Measurements from ENCODE around the gene HCN4. TPM values are rescaled to one million over a fixed set of nuclear protein-coding genes. Genes with fewer than 3 reads are reported as not detected.

HCN4 gene
- total and polyA plus RNA-seq, 10 donors, result not detected

DNA sequence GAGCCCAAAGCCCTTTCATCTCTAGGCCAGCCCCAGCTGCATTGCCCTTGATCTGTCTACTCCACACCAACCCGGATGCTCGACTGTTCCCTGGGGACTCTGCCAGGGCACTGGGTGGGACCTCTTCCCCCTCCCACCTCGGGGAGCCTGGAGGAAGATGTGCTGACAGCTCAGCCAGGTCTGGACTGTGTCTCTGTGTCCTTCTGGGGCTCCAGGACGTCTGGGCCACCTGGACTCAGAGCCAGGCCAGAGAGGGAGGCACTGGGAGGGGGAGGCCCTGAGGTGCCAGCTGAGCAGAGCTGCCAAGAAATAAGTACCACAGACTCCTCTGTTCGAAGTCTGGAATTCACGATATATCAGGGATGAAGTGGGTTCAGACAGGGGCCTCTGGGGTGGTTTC lies 5.8 kb upstream of the HCN4 start:
- intact Hi-C loops (cut with DNase I; ENCODE audit: low total_unique reads), result no loop called here
- no peak for TF ChIP-seq POLR2AphosphoS5 (IDR thresholded peaks at IDR 0.05)
- TF ChIP-seq, protein P1, sequence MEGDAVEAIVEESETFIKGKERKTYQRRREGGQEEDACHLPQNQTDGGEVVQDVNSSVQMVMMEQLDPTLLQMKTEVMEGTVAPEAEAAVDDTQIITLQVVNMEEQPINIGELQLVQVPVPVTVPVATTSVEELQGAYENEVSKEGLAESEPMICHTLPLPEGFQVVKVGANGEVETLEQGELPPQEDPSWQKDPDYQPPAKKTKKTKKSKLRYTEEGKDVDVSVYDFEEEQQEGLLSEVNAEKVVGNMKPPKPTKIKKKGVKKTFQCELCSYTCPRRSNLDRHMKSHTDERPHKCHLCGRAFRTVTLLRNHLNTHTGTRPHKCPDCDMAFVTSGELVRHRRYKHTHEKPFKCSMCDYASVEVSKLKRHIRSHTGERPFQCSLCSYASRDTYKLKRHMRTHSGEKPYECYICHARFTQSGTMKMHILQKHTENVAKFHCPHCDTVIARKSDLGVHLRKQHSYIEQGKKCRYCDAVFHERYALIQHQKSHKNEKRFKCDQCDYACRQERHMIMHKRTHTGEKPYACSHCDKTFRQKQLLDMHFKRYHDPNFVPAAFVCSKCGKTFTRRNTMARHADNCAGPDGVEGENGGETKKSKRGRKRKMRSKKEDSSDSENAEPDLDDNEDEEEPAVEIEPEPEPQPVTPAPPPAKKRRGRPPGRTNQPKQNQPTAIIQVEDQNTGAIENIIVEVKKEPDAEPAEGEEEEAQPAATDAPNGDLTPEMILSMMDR (IDR thresholded peaks at IDR 0.05 in 8 of 11, conservative IDR thresholded peaks at IDR 0.05 in 3 of 11), result no peak
- TF ChIP-seq POLR2A (IDR thresholded peaks at IDR 0.05), result no peak
- H3K27me3 ChIP-seq (replicated peaks in 1 of 7), result peaks cover 0 to 45% (median 20%) of the 10 kb centered on the region in 7 donors
- H3K4me3 ChIP-seq, result no peak overlapping the region
- H3K4me1 ChIP-seq, result no peaks in the 10 kb centered on the region
- 39 to 54% (median 45%) methylated on average over 6 of the region's 6 CpGs for WGBS, 5 donors
- H3K9me3 ChIP-seq, result no peaks in the 10 kb centered on the region
- H3K36me3 ChIP-seq, result no peaks in the 10 kb centered on the region
- DNase-seq, result no peak
- H3K27ac ChIP-seq, result no peak overlapping the region

DNA sequence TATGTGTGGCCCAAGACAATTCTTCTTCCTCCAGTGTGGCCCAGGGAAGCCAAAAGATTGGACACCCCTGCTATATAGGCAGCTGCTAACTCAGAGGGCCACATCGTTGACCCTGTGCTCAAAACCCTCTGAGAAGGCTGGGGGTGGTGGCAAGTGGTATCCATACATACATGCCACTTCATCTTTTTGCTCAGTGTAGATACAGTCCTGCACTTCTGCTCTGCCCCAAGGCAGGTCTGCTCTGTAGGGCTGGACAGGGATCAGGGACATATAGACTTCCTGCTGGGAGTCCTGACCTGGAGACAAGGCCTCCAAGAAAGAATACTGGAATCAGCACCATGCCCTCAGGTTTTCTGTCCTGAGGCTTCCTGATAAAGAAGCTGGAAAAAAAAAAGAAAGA lies 4.5 kb upstream of the HCN4 start:
- intact Hi-C loops (cut with DNase I; ENCODE audit: low total_unique reads), result no loop called here
- no peak for DNase-seq

DNA sequence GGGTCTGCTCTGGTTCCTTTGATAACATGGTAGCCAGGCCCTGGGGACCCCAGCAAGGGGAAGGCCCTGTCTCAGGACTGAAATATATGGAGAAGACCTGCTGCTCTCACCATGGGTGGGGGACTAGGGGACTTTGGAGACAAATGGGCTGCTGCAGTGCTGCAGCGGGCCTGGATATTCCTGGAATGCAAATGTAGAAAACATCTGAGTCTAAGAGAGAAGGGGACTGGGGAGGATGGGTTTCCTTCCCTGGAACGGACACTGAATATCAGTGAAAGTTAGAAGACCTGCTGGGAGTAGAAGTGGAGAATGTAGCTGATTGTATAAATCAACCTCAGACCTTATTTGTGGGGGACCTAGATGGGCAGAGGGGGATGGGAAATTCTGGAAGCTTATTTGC lies 3.1 kb upstream of the HCN4 start:
- DNase-seq, result no peak
- Histone ChIP-seq H3K27ac (no peak overlapping the region), H3K27me3 (replicated peaks in 1 of 7) (peaks cover 0 to 68% (median 47%) of the 10 kb centered on the region in 7 donors), H3K9me3 (no peaks in the 10 kb centered on the region), H3K4me1 (peaks cover 0 to 26% (median 14%) of the 10 kb centered on the region in 6 donors), H3K36me3 (no peaks in the 10 kb centered on the region), H3K4me3 (no peak overlapping the region)
- 41 to 61% (median 53%) methylated on average over 2 of the region's 2 CpGs for WGBS, 5 donors
- no peak for TF ChIP-seq POLR2A (IDR thresholded peaks at IDR 0.05)
- TF ChIP-seq, protein P1 (IDR thresholded peaks at IDR 0.05 in 8 of 11, conservative IDR thresholded peaks at IDR 0.05 in 3 of 11), result no peak
- TF ChIP-seq POLR2AphosphoS5 (IDR thresholded peaks at IDR 0.05), result no peak
- intact Hi-C loops (cut with DNase I; ENCODE audit: low total_unique reads), result no loop called here

More for the DNA sequence above, 4.5 kb upstream of the HCN4 start:
- Histone ChIP-seq H3K9me3 (no peaks in the 10 kb centered on the region), H3K4me1 (peaks cover 0 to 12% (median 8%) of the 10 kb centered on the region in 6 donors), H3K4me3 (no peak overlapping the region), H3K27me3 (replicated peaks in 1 of 7) (peaks cover 0 to 54% (median 33%) of the 10 kb centered on the region in 7 donors), H3K27ac (no peak overlapping the region), H3K36me3 (no peaks in the 10 kb centered on the region)
- TF ChIP-seq, protein P1 (IDR thresholded peaks at IDR 0.05 in 8 of 11, conservative IDR thresholded peaks at IDR 0.05 in 3 of 11), result no peak
- TF ChIP-seq POLR2AphosphoS5 (IDR thresholded peaks at IDR 0.05) (no peak), POLR2A (IDR thresholded peaks at IDR 0.05) (no peak)
- 40 to 79% (median 71%) methylated on average over 1 of the region's 1 CpG for WGBS, 5 donors

- intact Hi-C loops (cut with DNase I; ENCODE audit: low total_unique reads), result no loop called here
- WGBS, 5 donors, result 45 to 69% (median 54%) methylated on average over 3 of the region's 3 CpGs
- Histone ChIP-seq H3K4me1 (peaks cover 0 to 26% (median 14%) of the 10 kb centered on the region in 6 donors), H3K9me3 (no peaks in the 10 kb centered on the region), H3K4me3 (no peak overlapping the region), H3K27ac (no peak overlapping the region), H3K27me3 (replicated peaks in 1 of 7) (peaks cover 0 to 80% (median 52%) of the 10 kb centered on the region in 7 donors), H3K36me3 (no peaks in the 10 kb centered on the region)
- no peak for TF ChIP-seq POLR2A (IDR thresholded peaks at IDR 0.05)
- no peak for TF ChIP-seq POLR2AphosphoS5 (IDR thresholded peaks at IDR 0.05)
- TF ChIP-seq, protein P1 (IDR thresholded peaks at IDR 0.05 in 8 of 11, conservative IDR thresholded peaks at IDR 0.05 in 3 of 11), result no peak
- no peak for DNase-seq
These were observed 1.4 kb upstream of the HCN4 start for GRCh38 chr15:73370151-73370550.

Measured in spleen (tissue), 11 donors.